HepG2 (cell line): ENCODE measurements around the gene CACNA1D.

Experiments
- CREB1 ChIP-seq, 2 experiments: fragments of 450-650 bp in 1 of 2; IDR thresholded peaks; 2 replicates each; pipeline ENCODE4 v1.6.1; 2016 to 2017; ENCODE audit warnings: control low read depth in 1 of 2, mild to moderate bottlenecking in 1 of 2, missing compliant biosample characterization in 1 of 2, missing genetic modification characterization in 1 of 2
- EZH2 ChIP-seq: conservative IDR thresholded peaks from 2 replicates; pipeline ENCODE4 v1.6.1; 2012; ENCODE audit warnings: mild to moderate bottlenecking, low read depth, low read length, moderate library complexity
- KDM5A ChIP-seq: fragments of 200-600 bp; sonication (generic); IDR thresholded peaks from 2 replicates; pipeline ENCODE4 v1.7.0; 2018; ENCODE audit warnings: antibody characterized with exemption, mild to moderate bottlenecking, low read length, borderline replicate concordance
- KDM5B ChIP-seq: sonication (generic); formaldehyde crosslinking; IDR thresholded peaks from 2 replicates; pipeline ENCODE4 v1.4.0; 2020; ENCODE audit warnings: missing genetic modification reagents, mild to moderate bottlenecking, borderline replicate concordance
- KDM6A ChIP-seq: IDR thresholded peaks from 2 replicates; pipeline ENCODE4 v1.6.1; 2016; ENCODE audit warnings: low read depth
- SMAD1 ChIP-seq: sonication (generic); formaldehyde crosslinking; IDR thresholded peaks from 2 replicates; pipeline ENCODE4 v1.4.0; 2020; ENCODE audit warnings: missing genetic modification reagents, low read depth, mild to moderate bottlenecking, borderline replicate concordance
- STAT5B ChIP-seq: sonication (generic); formaldehyde crosslinking; IDR thresholded peaks from 2 replicates; pipeline ENCODE4 v1.4.0; 2020; ENCODE audit warnings: missing genetic modification reagents
- TCF7 ChIP-seq: sonication (generic); IDR thresholded peaks from 2 replicates; pipeline ENCODE4 v1.6.1; 2016; ENCODE audit warnings: antibody characterized with exemption, low read depth
- TRIM24 ChIP-seq: sonication (generic); formaldehyde crosslinking; IDR thresholded peaks from 2 replicates; pipeline ENCODE4 v1.8.0; 2022; ENCODE audit warnings: mild to moderate bottlenecking, missing genetic modification reagents
- TF ChIP-seq, protein P1 (sequence below): sonication (generic); formaldehyde crosslinking; IDR thresholded peaks from 2 replicates; pipeline ENCODE4 v1.4.0; 2020; ENCODE audit warnings: missing genetic modification reagents
- TF ChIP-seq, protein P2 (sequence below): IDR thresholded peaks from 2 replicates; pipeline ENCODE4 v1.6.1; 2016; ENCODE audit warnings: low read depth, borderline replicate concordance
- TF ChIP-seq, protein P3 (sequence below): conservative IDR thresholded peaks from 2 replicates; pipeline ENCODE4 v1.6.1; 2018; ENCODE audit warnings: missing genetic modification reagents
- TF ChIP-seq, protein P4 (sequence below): sonication (generic); formaldehyde crosslinking; IDR thresholded peaks from 2 replicates; pipeline ENCODE4 v1.8.1; 2022; ENCODE audit warnings: mild to moderate bottlenecking, missing genetic modification reagents

DNA sequence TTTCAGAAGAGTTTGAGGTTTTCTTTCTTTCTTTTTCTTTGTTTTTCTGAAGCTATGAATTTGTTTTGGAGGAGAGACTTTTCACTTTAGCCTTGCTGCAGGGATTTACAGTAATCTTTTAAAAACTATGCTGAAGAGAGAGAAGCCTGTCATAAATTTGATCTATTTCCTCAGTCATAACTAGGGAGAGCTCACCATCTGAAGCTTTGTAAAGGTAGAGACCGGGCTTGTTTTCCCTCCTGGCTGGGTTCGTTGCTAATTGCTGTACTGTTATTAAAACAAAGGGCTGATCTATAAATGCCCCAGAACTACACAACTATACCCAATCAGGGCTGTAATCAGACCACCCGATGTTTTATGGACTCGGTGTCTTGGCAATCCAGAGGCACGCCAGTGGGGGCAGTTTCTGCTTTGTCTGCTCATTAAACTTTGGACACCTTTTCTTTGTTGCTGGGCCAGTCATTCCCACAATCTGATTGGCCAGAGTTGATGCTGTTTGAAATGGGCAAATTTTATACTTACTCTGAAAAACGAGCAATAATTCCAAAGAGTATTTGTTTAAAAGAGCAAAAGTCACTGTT is 164.3 kb downstream of the CACNA1D start:
- TF ChIP-seq SMAD1 (CRISPR knock-in tag) = no peak
- no peak for TF ChIP-seq CREB1 (IDR thresholded peaks at IDR 0.05)
- TF ChIP-seq CREB1 (CRISPR knock-in tag; IDR thresholded peaks at IDR 0.05) = no peak
- TF ChIP-seq KDM5B (CRISPR knock-in tag) = no peak
- TF ChIP-seq, protein P1, sequence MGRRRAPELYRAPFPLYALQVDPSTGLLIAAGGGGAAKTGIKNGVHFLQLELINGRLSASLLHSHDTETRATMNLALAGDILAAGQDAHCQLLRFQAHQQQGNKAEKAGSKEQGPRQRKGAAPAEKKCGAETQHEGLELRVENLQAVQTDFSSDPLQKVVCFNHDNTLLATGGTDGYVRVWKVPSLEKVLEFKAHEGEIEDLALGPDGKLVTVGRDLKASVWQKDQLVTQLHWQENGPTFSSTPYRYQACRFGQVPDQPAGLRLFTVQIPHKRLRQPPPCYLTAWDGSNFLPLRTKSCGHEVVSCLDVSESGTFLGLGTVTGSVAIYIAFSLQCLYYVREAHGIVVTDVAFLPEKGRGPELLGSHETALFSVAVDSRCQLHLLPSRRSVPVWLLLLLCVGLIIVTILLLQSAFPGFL = no peak
- TF ChIP-seq TCF7 = no peak
- no peak for TF ChIP-seq EZH2
- TF ChIP-seq, protein P2, sequence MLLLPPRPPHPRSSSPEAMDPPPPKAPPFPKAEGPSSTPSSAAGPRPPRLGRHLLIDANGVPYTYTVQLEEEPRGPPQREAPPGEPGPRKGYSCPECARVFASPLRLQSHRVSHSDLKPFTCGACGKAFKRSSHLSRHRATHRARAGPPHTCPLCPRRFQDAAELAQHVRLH (CRISPR knock-in tag) = no peak
- no peak for TF ChIP-seq TRIM24 (CRISPR knock-in tag)
- no peak for TF ChIP-seq KDM5A
- no peak for TF ChIP-seq KDM6A
- TF ChIP-seq, protein P3, sequence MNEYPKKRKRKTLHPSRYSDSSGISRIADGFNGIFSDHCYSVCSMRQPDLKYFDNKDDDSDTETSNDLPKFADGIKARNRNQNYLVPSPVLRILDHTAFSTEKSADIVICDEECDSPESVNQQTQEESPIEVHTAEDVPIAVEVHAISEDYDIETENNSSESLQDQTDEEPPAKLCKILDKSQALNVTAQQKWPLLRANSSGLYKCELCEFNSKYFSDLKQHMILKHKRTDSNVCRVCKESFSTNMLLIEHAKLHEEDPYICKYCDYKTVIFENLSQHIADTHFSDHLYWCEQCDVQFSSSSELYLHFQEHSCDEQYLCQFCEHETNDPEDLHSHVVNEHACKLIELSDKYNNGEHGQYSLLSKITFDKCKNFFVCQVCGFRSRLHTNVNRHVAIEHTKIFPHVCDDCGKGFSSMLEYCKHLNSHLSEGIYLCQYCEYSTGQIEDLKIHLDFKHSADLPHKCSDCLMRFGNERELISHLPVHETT (CRISPR knock-in tag) = no peak
- no peak for TF ChIP-seq STAT5B (CRISPR knock-in tag)
- TF ChIP-seq, protein P4, sequence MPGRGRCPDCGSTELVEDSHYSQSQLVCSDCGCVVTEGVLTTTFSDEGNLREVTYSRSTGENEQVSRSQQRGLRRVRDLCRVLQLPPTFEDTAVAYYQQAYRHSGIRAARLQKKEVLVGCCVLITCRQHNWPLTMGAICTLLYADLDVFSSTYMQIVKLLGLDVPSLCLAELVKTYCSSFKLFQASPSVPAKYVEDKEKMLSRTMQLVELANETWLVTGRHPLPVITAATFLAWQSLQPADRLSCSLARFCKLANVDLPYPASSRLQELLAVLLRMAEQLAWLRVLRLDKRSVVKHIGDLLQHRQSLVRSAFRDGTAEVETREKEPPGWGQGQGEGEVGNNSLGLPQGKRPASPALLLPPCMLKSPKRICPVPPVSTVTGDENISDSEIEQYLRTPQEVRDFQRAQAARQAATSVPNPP (CRISPR knock-in tag) = no peak
